Prostate gland (tissue), 2 donors: Measurements from ENCODE around the gene GPR17.

ENCODE experiments used
- CTCF ChIP-seq, 4 experiments: fragments of 200-600 bp in 2 of 4; fragments of 450-650 bp in 2 of 4; sonication (generic) in 2 of 4; IDR thresholded peaks; 1 replicate in 3 of 4; 2 replicates in 1 of 4; pipeline ENCODE4 v1.5.1; 2016 to 2019; ENCODE audit warnings: antibody characterized with exemption in 4 of 4, mild to moderate bottlenecking in 2 of 4, moderate library complexity in 2 of 4
- POLR2AphosphoS5 ChIP-seq: sonication (generic); formaldehyde crosslinking; IDR thresholded peaks from one replicate; pipeline ENCODE4 v1.6.1; 2017; ENCODE audit warnings: antibody characterized with exemption

GRCh38 chr2:127670957-127671290 is 25.0 kb downstream of the GPR17 start:
- TF ChIP-seq CTCF (IDR thresholded peaks at IDR 0.05) (no peak), POLR2AphosphoS5 (no peak)
